SK-N-SH (cell line): Measurements from ENCODE around the gene LIN9.

Source experiments
- CTCF ChIP-seq: fragments of 200-600 bp; sonication (generic); IDR thresholded peaks from 2 replicates; pipeline ENCODE4 v1.6.1; 2017; ENCODE audit warnings: antibody characterized with exemption, mild to moderate bottlenecking, moderate library complexity
- EP300 ChIP-seq, 2 experiments: IDR thresholded peaks; 2 replicates each; pipeline versions ENCODE4 v1.4.0 to v1.6.1; 2012; ENCODE audit warnings: borderline replicate concordance in 1 of 2, low read depth in 1 of 2, low read length in 1 of 2
- MXI1 ChIP-seq: IDR thresholded peaks from 2 replicates; pipeline ENCODE4 v1.6.1; 2012; ENCODE audit warnings: mild to moderate bottlenecking, low read depth, low read length, improper control_type of control experiment
- NRF1 ChIP-seq: IDR thresholded peaks from 2 replicates; pipeline ENCODE4 v1.6.1; 2012; ENCODE audit warnings: low read depth, mild to moderate bottlenecking, low read length
- POLR2AphosphoS5 ChIP-seq: IDR thresholded peaks from 2 replicates; pipeline ENCODE4 v1.6.1; 2012; ENCODE audit warnings: low read depth, low read length
- RAD21 ChIP-seq: IDR thresholded peaks from 2 replicates; pipeline ENCODE4 v1.6.1; 2012; ENCODE audit warnings: mild to moderate bottlenecking, low read length
- REST ChIP-seq: IDR thresholded peaks from 2 replicates; pipeline ENCODE4 v1.6.1; 2012; ENCODE audit warnings: mild to moderate bottlenecking, low read depth, low read length, moderate library complexity
- TAF1 ChIP-seq: IDR thresholded peaks from 2 replicates; pipeline ENCODE4 v1.6.1; 2012; ENCODE audit warnings: low read depth, mild to moderate bottlenecking, low read length, moderate library complexity, borderline replicate concordance
- TCF12 ChIP-seq: IDR thresholded peaks from 2 replicates; pipeline ENCODE4 v1.4.0; 2012
- YY1 ChIP-seq: IDR thresholded peaks from 2 replicates; pipeline ENCODE4 v1.4.0; 2012; ENCODE audit warnings: low read depth, mild to moderate bottlenecking
- TF ChIP-seq, protein P1 (sequence below): IDR thresholded peaks from 2 replicates; pipeline ENCODE4; 2012
- TF ChIP-seq, protein P2 (sequence below): IDR thresholded peaks from 2 replicates; pipeline ENCODE4 v1.4.0; 2012; ENCODE audit warnings: low read depth, borderline replicate concordance
- TF ChIP-seq, protein P3 (sequence below): IDR thresholded peaks from 2 replicates; pipeline ENCODE4 v1.4.0; 2012; ENCODE audit warnings: low read depth

GRCh38 chr1:226302731-226303130 lies 6.2 kb downstream of the LIN9 start:
- TF ChIP-seq TCF12 (no peak), RAD21 (no peak), CTCF (no peak), YY1 (no peak), POLR2AphosphoS5 (no peak), MXI1 (no peak), TAF1 (no peak), NRF1 (no peak), EP300 (IDR thresholded peaks at IDR 0.05; ENCODE audit: borderline replicate concordance in 1 of 2, low read depth in 1 of 2, low read length in 1 of 2) (no peak), REST (no peak)
- TF ChIP-seq, protein P1, sequence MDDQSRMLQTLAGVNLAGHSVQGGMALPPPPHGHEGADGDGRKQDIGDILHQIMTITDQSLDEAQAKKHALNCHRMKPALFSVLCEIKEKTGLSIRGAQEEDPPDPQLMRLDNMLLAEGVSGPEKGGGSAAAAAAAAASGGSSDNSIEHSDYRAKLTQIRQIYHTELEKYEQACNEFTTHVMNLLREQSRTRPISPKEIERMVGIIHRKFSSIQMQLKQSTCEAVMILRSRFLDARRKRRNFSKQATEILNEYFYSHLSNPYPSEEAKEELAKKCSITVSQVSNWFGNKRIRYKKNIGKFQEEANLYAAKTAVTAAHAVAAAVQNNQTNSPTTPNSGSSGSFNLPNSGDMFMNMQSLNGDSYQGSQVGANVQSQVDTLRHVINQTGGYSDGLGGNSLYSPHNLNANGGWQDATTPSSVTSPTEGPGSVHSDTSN, result no peak
- TF ChIP-seq, protein P2, sequence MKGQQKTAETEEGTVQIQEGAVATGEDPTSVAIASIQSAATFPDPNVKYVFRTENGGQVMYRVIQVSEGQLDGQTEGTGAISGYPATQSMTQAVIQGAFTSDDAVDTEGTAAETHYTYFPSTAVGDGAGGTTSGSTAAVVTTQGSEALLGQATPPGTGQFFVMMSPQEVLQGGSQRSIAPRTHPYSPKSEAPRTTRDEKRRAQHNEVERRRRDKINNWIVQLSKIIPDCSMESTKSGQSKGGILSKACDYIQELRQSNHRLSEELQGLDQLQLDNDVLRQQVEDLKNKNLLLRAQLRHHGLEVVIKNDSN, result no peak
- TF ChIP-seq, protein P3, sequence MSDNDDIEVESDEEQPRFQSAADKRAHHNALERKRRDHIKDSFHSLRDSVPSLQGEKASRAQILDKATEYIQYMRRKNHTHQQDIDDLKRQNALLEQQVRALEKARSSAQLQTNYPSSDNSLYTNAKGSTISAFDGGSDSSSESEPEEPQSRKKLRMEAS, result no peak
